ENCODE data around the gene KRTAP13-3. TPM values are rescaled to one million over a fixed set of nuclear protein-coding genes. Genes with fewer than 3 reads are reported as not detected.

Gene KRTAP13-3
- total RNA-seq, 5 donors from 2014 or later (not counting 1 experiment from before 2014, with no cell fraction given) = not detected

- Mint-ChIP-seq H3K4me3 (no peak overlapping the region), H3K4me1 (no peaks in the 10 kb centered on the region), H3K27me3 (peaks cover 0 to 2% of the 10 kb centered on the region in 2 donors), H3K36me3 (no peaks in the 10 kb centered on the region), H3K27ac (no peak overlapping the region), H3K9me3 (peaks cover 0 to 5% (median 0%) of the 10 kb centered on the region in 3 donors)
- 56% methylated on average over 3 of the region's 5 CpGs for WGBS (ENCODE audit: insufficient coverage)
- no peaks in the 10 kb centered on the region for H3K9me3 ChIP-seq
- H3K4me3 ChIP-seq (ENCODE audit: control insufficient read depth in 1 of 2, extremely low read depth in 1 of 2, low read length in 1 of 2) = no peak overlapping the region
- ATAC-seq (replicated peaks in 1 of 4) (no peak), DNase-seq (no peak)
- no peaks in the 10 kb centered on the region for H3K27me3 ChIP-seq (replicated peaks in 1 of 2; ENCODE audit: control insufficient read depth in 2 of 2, extremely low read depth in 1 of 2, insufficient read depth in 2 of 2, low read length in 1 of 2)
- CTCF ChIA-PET = no interaction called here
- no peak overlapping the region for H3K27ac ChIP-seq (ENCODE audit: low read length)
- H3K36me3 ChIP-seq (ENCODE audit: control insufficient read depth in 2 of 2, extremely low read depth in 1 of 2, insufficient read depth in 1 of 2, low read length in 1 of 2) = no peaks in the 10 kb centered on the region
- POLR2A ChIA-PET = no interaction called here
- no peaks in the 10 kb centered on the region for H3K4me1 ChIP-seq (ENCODE audit: control insufficient read depth in 1 of 2, extremely low read depth in 1 of 2, insufficient read depth in 2 of 2, low read length in 2 of 2)
Observed at GRCh38 chr21:30415993-30416392, 9.7 kb downstream of the KRTAP13-3 start.

- POLR2A ChIA-PET = no interaction called here
- CTCF ChIA-PET = no interaction called here
- no peak overlapping the region for H3K27ac Mint-ChIP-seq
- no peak overlapping the region for H3K4me3 ChIP-seq (ENCODE audit: control insufficient read depth in 1 of 2, extremely low read depth in 1 of 2, low read length in 1 of 2)
- 63% methylated on average over 6 of the region's 14 CpGs for WGBS (ENCODE audit: insufficient coverage)
- H3K27me3 Mint-ChIP-seq = peaks cover 11 to 15% of the 10 kb centered on the region in 2 donors
- peak overlapping the region in 1 of 3 donors; percentile 37 for H3K4me3 Mint-ChIP-seq
- DNase-seq = peak in 1 of 35 experiments; percentile 0
- H3K9me3 Mint-ChIP-seq = peaks cover 4 to 16% (median 8%) of the 10 kb centered on the region in 3 donors
- peaks cover 0 to 3% of the 10 kb centered on the region in 2 experiments for H3K27me3 ChIP-seq (replicated peaks in 1 of 2; ENCODE audit: control insufficient read depth in 2 of 2, extremely low read depth in 1 of 2, insufficient read depth in 2 of 2, low read length in 1 of 2)
- H3K27ac ChIP-seq (ENCODE audit: low read length) = no peak overlapping the region
- H3K36me3 Mint-ChIP-seq = no peaks in the 10 kb centered on the region
- ATAC-seq (replicated peaks in 1 of 4) = no peak
- H3K4me1 ChIP-seq (ENCODE audit: control insufficient read depth in 1 of 2, extremely low read depth in 1 of 2, insufficient read depth in 2 of 2, low read length in 2 of 2) = no peaks in the 10 kb centered on the region
- no peaks in the 10 kb centered on the region for H3K4me1 Mint-ChIP-seq
- H3K9me3 ChIP-seq = no peaks in the 10 kb centered on the region
- H3K36me3 ChIP-seq (ENCODE audit: control insufficient read depth in 2 of 2, extremely low read depth in 1 of 2, insufficient read depth in 1 of 2, low read length in 1 of 2) = no peaks in the 10 kb centered on the region
Observed at GRCh38 chr21:30408782-30409494, 16.8 kb downstream of the KRTAP13-3 start.

GRCh38 chr21:30395731-30396130 is 30.0 kb downstream of the KRTAP13-3 start, which contains the start of gene KRTAP13-1:
TSS of gene KRTAP13-1 (plus strand) at chr21:30396031. CDS start at chr21:30396087, 56 bp downstream.
- no peak within 1 kb of the TSS for H3K4me3 ChIP-seq (ENCODE audit: control insufficient read depth in 1 of 2, extremely low read depth in 1 of 2, low read length in 1 of 2)
- Mint-ChIP-seq H3K4me3 (no peak within 1 kb of the TSS), H3K36me3 (no peaks in the 10 kb centered on the region), H3K27ac (no peak within 1 kb of the TSS), H3K9me3 (no peaks in the 10 kb centered on the region), H3K27me3 (peaks cover 0 to 11% of the 10 kb centered on the region in 2 donors), H3K4me1 (no peaks in the 10 kb centered on the region)
- DNase-seq (no peak), ATAC-seq (replicated peaks in 1 of 4) (no peak)
- no peaks in the 10 kb centered on the region for H3K4me1 ChIP-seq (ENCODE audit: control insufficient read depth in 1 of 2, extremely low read depth in 1 of 2, insufficient read depth in 2 of 2, low read length in 2 of 2)
- CTCF ChIA-PET = no interaction called here
- H3K36me3 ChIP-seq (ENCODE audit: control insufficient read depth in 2 of 2, extremely low read depth in 1 of 2, insufficient read depth in 1 of 2, low read length in 1 of 2) = no peaks in the 10 kb centered on the region
- H3K27ac ChIP-seq (ENCODE audit: low read length) = no peak within 1 kb of the TSS
- H3K27me3 ChIP-seq (replicated peaks in 1 of 2; ENCODE audit: control insufficient read depth in 2 of 2, extremely low read depth in 1 of 2, insufficient read depth in 2 of 2, low read length in 1 of 2) = no peaks in the 10 kb centered on the region
- 77% methylated on average over 2 of the region's 4 CpGs for WGBS (ENCODE audit: insufficient coverage)
- POLR2A ChIA-PET = no interaction called here
- no peaks in the 10 kb centered on the region for H3K9me3 ChIP-seq

- POLR2A ChIA-PET = no interaction called here
- no CpG with 5 or more reads among the region's 2 CpGs for WGBS (ENCODE audit: insufficient coverage)
Observed at GRCh38 chr21:30391492-30392025, 34.2 kb downstream of the KRTAP13-3 start.

GRCh38 chr21:30382201-30382600 is 43.5 kb downstream of the KRTAP13-3 start:
- Histone ChIP-seq H3K4me1 (ENCODE audit: control insufficient read depth in 1 of 2, extremely low read depth in 1 of 2, insufficient read depth in 2 of 2, low read length in 2 of 2) (no peaks in the 10 kb centered on the region), H3K9me3 (no peaks in the 10 kb centered on the region), H3K27ac (ENCODE audit: low read length) (no peak overlapping the region), H3K27me3 (replicated peaks in 1 of 2; ENCODE audit: control insufficient read depth in 2 of 2, extremely low read depth in 1 of 2, insufficient read depth in 2 of 2, low read length in 1 of 2) (peaks cover 0 to 3% of the 10 kb centered on the region in 2 experiments), H3K4me3 (ENCODE audit: control insufficient read depth in 1 of 2, extremely low read depth in 1 of 2, low read length in 1 of 2) (no peak overlapping the region), H3K36me3 (ENCODE audit: control insufficient read depth in 2 of 2, extremely low read depth in 1 of 2, insufficient read depth in 1 of 2, low read length in 1 of 2) (no peaks in the 10 kb centered on the region)
- Mint-ChIP-seq H3K4me3 (no peak overlapping the region), H3K27ac (no peak overlapping the region), H3K36me3 (no peaks in the 10 kb centered on the region), H3K27me3 (peaks cover 0 to 6% of the 10 kb centered on the region in 2 donors), H3K4me1 (no peaks in the 10 kb centered on the region), H3K9me3 (no peaks in the 10 kb centered on the region)
- CTCF ChIA-PET = no interaction called here
- DNase-seq = no peak
- no CpG with 5 or more reads among the region's 1 CpG for WGBS (ENCODE audit: insufficient coverage)
- no peak for ATAC-seq (replicated peaks in 1 of 4)
- POLR2A ChIA-PET = no interaction called here

More at GRCh38 chr21:30391492-30392025, 34.2 kb downstream of the KRTAP13-3 start:
- H3K4me1 ChIP-seq (ENCODE audit: control insufficient read depth in 1 of 2, extremely low read depth in 1 of 2, insufficient read depth in 2 of 2, low read length in 2 of 2) = no peaks in the 10 kb centered on the region
- no peak overlapping the region for H3K4me3 ChIP-seq (ENCODE audit: control insufficient read depth in 1 of 2, extremely low read depth in 1 of 2, low read length in 1 of 2)
- no peak for DNase-seq
- H3K9me3 ChIP-seq = no peaks in the 10 kb centered on the region
- no peak overlapping the region for H3K27ac ChIP-seq (ENCODE audit: low read length)
- no peak for ATAC-seq (replicated peaks in 1 of 4)
- H3K36me3 ChIP-seq (ENCODE audit: control insufficient read depth in 2 of 2, extremely low read depth in 1 of 2, insufficient read depth in 1 of 2, low read length in 1 of 2) = no peaks in the 10 kb centered on the region
- Mint-ChIP-seq H3K27me3 (peaks cover 0 to 5% of the 10 kb centered on the region in 2 donors), H3K4me3 (no peak overlapping the region), H3K9me3 (peaks cover 4 to 8% (median 4%) of the 10 kb centered on the region in 3 donors), H3K4me1 (no peaks in the 10 kb centered on the region), H3K36me3 (no peaks in the 10 kb centered on the region), H3K27ac (no peak overlapping the region)
- peaks cover 0 to 3% of the 10 kb centered on the region in 2 experiments for H3K27me3 ChIP-seq (replicated peaks in 1 of 2; ENCODE audit: control insufficient read depth in 2 of 2, extremely low read depth in 1 of 2, insufficient read depth in 2 of 2, low read length in 1 of 2)
- CTCF ChIA-PET = no interaction called here

Data from T-cell (primary cell).